Stimulated activated CD8-positive, alpha-beta memory T cell treated with anti-CD3 and anti-CD28 coated beads, Interleukin-7, amount 100 ng/mL, for 48 hours (primary cell): ENCODE data around the gene LBX2.

Experiments
- DNase-seq, 2 donors: peaks; one replicate each; pipeline ENCODE4 v3.0.0-alpha.2; 2020; ENCODE audit warnings: low read depth in 1 of 2; ENCODE audit errors: extremely low read depth in 1 of 2

LBX2 gene

GRCh38 chr2:74505448-74506246 lies 6.2 kb upstream of the LBX2 start:
- DNase-seq, result no peak

- no peak for DNase-seq
Observed at GRCh38 chr2:74504591-74504990, 5.2 kb upstream of the LBX2 start.

GRCh38 chr2:74503506-74504475 lies 4.4 kb upstream of the LBX2 start:
- DNase-seq, result no peak

- peak; percentile 50 to 51 for DNase-seq
Observed at GRCh38 chr2:74502720-74503505, 3.5 kb upstream of the LBX2 start.

- DNase-seq, result no peak
Observed at GRCh38 chr2:74502147-74502719, 2.8 kb upstream of the LBX2 start.

- DNase-seq, result no peak
Observed at GRCh38 chr2:74501335-74502071, 2.1 kb upstream of the LBX2 start.

- DNase-seq, result no peak
Observed at GRCh38 chr2:74500578-74500946, 1.2 kb upstream of the LBX2 start.

GRCh38 chr2:74499940-74500577 lies 656 bp upstream of the LBX2 start:
- DNase-seq, result no peak

- DNase-seq, result no peak
Observed at GRCh38 chr2:74498500-74499266, 720 bp downstream of the LBX2 start.

GRCh38 chr2:74497777-74498499 lies 1.5 kb downstream of the LBX2 start:
- no peak for DNase-seq

- DNase-seq, result no peak
Observed at GRCh38 chr2:74496997-74497776, 2.2 kb downstream of the LBX2 start.

- DNase-seq, result no peak
Observed at GRCh38 chr2:74495440-74495839, 4.0 kb downstream of the LBX2 start.

GRCh38 chr2:74493546-74493945 lies 5.9 kb downstream of the LBX2 start:
- no peak for DNase-seq

GRCh38 chr2:74491648-74492544 lies 7.5 kb downstream of the LBX2 start:
- DNase-seq, result no peak

- DNase-seq, result no peak
Observed at GRCh38 chr2:74489906-74490305, 9.5 kb downstream of the LBX2 start.
